GM21737 (cell line): ENCODE measurements around the gene FAM43A.
A peak's percentile ranks its signal among the peaks of the same experiment; 100 is the strongest.

ENCODE experiments used
- ATAC-seq: cut with Tn5 transposase; IDR thresholded peaks from one replicate; pipeline ENCODE4 v1.9.1; 2021; ENCODE audit warnings: mild to moderate bottlenecking, moderate library complexity; ENCODE audit not compliant: unreplicated experiment

Gene FAM43A, protein sequence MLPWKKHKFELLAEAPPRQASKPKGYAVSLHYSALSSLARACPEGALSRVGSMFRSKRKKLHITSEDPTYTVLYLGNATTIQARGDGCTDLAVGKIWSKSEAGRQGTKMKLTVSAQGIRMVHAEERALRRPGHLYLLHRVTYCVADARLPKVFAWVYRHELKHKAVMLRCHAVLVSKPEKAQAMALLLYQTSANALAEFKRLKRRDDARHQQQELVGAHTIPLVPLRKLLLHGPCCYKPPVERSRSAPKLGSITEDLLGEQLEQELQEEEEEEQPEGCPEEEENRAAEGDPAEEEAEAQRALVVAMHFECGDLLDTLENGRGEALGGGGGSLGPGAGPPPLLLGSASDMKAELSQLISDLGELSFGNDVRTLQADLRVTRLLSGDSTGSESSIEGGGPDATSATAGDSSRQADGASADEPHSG

DNA sequence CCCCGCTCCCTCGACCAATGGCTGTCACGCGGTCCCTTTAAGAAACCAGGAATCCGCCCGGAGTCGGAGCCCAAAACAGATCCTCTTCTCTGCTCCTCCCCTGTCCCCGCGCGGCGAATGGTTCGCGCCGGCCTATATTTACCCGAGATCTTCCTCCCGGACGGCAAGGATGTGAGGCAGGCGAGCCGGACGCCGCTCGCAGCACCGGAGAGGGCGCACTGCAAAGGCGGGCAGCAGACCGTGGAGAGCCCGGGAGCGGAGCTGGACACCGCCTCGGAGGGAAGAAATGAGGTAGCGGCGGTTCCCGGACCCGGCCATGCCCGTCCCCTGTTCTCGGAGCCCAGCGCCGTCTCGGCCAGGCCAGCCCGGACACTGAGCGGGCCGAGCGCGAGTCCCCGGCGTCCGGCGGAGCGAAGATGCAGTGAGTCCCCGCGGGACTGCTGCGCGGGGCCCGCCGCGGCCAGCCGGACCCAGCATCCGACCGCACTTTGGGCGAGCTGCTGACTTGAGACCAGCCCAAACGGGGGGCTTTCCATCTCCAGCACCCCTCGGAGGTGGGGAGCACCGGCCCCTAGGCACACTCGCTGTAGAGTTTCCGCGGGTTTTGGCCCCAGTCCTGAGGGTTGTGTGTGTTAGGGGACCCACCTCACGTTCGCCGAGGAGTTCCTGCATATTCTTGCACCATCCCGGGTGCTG lies at the start of gene FAM43A:
FAM43A (plus strand) TSS at position 166 of the 696 bp plus-strand sequence. CDS start 944 bp downstream, outside the sequence.
- peak; percentile 42 for ATAC-seq

DNA sequence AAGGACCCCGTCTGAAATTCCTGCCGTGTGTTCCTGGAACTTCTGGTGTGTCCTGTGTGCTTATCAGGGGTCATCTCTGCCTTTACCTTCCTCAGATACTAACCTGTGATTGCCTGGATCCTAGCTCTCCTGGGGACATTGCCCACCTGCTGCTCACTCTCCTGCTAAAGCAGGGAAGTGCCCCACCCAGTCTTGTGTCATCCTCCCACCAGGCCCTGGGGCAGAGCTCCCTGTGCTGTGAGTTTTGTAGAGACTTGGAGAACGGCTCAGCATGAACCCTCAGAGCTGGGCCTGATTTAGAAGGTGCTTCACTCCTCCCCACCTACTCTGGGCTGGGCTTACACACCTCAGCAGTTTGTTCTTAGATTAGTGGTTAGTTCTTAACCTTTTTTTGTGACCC lies 48.6 kb upstream of the FAM43A start:
- ATAC-seq = no peak

DNA sequence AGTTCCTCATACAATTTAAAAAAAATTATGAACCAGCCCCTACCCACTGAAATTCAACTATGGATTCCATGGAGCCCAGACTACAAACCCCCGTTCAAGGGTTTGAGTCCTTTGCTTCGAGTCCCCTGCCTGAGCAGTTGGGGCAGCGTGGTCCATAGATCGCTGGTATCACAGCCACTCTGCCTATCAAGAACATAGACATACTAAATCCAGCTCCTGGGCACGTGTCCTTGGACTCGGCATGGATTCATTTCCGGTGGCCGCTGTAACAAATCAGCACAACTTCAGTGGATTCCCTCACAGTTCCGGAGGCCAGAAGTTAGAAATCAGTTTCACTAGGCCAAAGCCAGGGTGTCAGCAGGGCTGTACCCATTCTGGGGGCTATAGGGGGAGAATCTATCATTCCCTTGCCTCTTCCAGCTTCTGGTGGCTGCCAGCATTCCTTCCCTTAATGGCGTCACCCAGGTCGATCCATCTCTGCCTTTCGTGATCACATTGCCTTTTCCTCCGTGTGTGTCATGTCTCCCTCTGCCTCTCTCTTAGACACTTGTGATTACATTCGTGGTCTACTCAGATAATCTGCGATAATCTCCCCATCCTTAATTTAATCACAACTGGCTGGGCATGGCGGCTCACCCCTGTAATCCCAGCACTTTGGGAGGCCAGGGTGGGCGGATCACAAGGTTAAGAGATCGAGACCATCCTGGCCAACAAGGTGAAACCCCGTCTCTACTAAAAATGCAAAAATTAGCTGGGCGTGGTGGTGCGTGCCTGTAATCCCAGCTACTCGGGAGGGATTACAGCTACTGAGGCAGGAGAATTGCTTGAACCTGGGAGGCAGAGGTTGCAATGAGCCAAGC lies 47.9 kb upstream of the FAM43A start:
- no peak for ATAC-seq

DNA sequence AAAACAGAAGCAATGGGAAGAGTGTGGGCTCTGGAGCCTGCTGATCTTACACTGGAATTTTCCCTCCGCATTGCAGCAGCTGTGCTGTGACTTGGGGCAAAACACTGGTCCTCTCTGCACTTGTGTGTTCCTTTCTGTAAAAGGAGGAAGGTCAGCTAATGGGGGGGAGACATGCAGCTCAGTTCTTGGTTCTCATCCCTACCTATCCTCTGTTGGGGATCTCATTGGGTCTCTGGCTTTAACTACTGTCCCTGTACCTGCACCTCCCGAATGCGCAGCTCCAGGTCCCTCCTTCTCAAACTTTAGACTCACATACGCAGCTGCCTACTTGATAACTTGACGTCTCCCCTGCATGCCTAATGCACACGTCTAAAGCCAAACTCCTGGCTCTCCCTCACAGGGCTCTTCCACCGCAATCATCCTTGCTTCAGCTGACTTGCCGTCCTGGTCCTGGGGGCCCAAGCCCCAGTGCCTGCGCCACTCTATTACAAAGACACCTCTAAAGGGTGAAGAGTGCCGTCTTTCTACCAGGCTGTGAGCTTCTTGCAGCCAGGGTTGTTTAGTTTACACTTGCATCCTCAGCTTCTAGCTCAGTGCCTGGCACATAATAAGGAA lies 46.6 kb upstream of the FAM43A start:
- no peak for ATAC-seq

DNA sequence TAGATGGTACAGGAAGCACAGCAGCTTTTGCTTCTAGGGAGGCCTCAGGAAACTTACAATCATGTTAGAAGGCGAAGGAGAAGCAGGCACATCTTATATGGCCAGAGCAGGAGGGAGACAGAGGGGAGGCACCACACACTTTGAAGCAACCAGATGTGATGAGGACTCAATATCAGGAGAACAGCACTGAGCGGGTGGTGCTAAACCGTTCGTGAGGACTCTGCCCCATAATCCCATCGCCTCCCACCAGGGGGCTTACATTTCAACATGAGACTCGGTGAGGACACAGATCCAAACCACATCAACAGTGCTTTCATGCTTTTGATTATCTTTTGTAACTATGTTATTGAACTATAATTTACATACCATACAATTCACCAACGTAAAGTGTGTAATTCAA lies 44.9 kb upstream of the FAM43A start:
- no peak for ATAC-seq

DNA sequence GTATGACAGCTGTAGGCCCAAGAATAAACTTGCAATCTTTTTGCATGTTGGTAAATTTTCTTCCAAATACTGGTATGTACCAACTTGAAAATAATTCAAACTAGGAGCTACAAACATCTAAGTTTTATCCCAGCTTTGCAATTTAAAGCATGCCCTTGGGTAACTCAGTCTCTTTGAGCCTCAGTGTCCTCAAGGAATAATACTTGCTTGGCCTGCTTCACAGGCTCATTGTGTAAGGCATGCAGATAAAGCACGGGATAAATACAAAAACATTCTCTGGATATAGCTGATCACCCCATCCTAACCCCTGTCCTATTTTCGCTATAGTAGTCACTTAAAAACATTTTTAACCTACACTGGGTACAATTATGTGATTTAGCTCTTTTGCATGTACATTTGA lies 42.9 kb upstream of the FAM43A start:
- no peak for ATAC-seq

DNA sequence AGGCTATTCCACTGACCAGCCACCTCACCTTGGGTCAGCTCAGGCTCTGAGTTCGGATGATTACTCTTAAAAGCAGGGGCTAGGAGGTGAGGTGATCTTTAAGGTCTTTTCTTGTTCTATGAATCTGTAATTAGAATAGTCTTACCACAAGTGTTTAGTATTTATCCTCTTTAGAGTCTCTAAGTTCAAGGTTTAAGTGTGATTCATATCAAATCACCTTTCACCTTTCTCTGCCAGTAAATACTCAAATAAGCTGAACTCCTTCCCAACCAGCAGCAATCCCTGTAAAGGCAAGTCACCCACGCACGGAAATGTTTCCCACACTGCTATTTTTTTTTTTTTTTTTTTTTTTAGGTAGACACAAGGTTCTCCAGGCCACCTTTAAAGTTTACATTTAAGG lies 37.9 kb upstream of the FAM43A start:
- ATAC-seq = no peak

DNA sequence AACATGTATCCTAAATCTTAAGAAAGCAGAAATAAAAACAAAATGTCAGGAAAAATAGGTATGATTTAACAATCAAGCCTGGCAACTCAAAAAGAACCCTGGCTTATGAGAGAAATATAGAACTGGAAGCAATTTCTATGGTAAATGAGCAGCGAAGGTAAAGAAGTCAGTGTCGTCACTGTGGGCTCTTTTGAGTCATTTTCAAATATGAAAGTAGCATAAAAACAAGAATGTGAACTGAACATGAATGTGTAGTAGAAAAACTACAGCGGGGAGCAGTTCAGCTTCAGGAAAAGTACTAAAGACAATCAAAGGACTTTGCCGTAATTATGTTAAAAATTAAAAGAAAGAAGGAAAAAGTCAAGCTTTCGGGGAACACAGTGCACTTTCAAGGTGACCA lies 31.2 kb upstream of the FAM43A start:
- ATAC-seq = peak; percentile 76

DNA sequence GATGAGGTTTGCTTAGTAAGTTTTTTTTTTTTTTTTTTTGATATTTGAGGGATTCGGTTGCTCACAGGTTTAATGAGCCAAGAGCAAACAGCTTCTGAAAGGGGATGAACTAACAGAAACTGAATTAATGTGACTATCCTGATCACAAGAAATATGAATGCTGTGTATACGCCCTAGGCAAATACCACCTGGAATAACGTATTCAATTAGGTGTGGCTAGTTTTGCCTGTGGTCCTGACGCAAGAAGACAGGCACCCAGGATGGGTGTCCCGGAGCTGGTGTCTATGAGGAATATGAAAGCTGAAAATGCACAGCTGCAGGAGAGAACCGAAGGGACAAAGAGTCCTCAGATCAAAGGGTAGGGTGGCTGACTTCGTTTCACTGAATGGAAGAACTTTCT lies 28.2 kb upstream of the FAM43A start:
- ATAC-seq = no peak

DNA sequence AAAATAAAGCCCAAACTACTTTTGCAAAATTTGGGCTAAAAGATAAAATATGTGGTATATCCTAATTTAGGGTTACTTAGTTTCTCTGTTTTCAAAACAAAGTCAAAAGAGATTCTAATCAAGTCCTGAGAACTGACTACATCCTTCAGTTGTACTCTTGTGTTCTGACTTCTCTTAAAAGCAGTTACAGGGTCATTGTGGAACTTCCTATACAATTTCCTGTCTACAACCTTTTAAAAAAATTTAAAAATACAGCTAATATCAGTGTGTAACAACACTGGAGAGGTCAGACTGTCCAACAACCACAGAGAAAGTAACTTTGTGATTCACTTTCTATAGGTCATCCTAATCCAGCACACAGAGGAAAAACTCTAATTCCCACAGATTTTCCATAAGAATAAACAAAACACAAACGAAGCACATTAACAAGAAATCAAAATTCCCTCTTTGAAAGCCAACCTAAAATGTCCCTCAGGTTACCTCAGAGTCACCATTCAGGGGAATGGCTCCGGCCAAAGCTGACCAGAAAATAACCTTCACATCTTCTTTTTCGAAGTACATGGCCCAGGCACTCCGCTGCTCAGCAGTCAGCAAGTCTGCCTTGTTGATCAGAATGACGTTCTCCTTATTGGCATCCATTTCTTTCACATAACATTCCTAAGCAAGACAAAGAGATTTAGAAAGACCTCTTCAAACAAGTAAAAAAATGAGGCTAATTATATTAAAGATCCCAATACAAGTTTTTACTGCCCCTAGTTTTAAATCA lies 27.0 kb upstream of the FAM43A start:
- ATAC-seq = no peak

DNA sequence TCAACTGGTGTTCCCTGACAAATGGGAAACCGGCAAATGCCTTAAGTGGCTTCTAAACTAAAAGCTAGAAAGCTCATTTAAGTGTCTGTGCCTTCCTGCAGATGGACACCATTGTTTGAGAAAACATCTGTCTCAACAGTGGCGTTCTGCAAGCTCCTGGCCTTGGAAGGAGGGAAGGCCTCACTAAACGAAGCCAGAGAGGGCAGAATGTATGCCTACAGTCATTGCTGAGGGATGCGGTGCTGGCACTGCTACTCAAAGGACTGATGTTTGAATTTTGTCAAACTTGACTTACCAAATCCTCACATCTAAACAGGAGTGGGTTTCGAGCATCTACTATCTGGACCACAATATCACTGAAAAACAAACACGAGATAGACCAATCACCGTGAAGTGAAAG lies 25.9 kb upstream of the FAM43A start:
- no peak for ATAC-seq

DNA sequence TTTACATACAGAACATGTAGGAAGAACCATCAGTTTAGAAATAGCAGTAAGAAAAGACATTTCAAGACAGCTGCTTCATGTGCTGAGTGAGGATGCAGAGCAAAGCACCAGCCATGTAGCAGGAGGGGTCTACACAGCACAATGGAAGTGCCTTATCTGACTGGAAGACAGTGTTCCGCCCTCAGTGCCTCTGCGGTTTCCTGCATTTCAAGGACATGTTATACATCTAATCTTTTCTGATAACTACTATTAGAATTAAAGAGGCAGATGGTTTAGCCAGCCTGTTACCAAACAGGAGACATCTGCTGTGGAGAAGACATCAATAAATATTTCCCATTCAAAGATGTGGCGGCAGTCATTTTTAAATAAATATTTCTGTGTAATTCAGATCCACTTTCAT lies 24.3 kb upstream of the FAM43A start:
- ATAC-seq = no peak

DNA sequence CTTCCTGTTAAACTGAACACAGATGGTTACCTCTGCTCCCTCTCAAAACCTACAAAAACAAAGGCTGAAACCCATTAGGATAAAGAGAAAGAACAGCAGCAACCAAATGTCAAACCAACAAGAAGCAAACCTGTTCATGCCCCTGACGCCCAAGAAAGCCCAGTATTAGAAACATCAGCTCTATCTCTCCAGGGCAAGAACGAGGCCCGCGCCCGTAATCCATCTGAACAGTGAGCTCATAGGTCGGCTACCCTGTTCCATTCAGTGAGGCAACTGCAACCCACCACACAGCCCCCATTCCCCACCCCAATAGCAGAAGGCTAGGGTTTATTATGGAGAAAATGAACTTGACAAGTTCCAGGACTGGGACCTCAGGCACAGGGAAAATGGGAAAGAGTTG lies 23.7 kb upstream of the FAM43A start:
- no peak for ATAC-seq

DNA sequence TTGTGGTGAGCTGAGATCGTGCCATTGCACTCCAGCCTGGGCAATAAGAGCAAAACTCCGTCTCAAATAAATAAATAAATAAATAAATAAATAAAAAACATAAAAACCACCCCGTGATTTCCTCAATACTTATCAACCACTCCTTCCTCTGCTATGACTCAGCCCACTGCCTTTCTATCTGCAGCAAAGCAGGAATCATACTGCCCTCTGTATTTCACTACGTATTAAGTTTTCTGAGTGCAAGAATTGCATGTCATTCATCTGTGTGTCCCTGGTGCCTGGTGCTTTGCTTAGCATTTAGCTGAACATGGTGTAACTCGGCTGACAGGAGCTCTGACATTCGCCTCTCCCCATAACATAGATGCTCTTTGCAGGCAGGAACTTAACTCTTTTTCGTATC lies 20.8 kb upstream of the FAM43A start:
- ATAC-seq = no peak

DNA sequence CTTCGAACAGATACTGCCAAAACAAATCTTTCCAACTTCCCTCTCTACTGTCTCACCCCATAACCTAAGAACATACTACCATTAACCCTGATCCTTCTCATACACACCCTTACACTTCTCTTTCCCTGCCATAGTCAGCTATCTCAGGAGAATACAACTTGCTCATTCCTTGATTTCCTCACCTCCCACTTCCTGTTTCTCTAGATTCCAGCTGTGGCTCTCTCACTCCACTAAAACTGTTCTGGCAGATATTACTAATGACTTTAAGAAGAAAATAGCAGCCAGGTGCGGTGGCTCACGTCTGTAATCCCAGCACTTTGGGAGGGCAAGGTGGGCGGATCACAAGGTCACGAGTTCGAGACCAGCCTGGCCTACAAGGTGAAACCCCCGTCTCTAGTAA lies 18.3 kb upstream of the FAM43A start:
- no peak for ATAC-seq

DNA sequence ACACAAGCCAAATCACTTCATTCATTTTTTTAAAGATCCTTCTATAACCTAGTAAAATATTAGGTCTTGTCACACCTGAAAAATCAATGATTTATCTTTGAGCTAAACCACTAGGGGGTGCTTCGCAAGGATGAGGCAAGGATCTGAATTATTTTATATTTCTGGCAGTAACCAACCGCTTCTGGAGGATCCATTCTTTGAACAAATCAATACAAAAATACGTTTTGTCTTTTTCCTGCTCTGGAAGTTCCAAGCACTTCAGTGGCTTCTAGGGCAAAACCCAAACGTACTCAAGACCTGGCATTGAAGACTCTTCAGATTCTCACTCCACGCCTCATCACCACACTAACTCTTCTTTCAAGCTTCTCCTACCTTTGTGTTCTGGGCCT lies 14.2 kb upstream of the FAM43A start:
- peak; percentile 16 for ATAC-seq

DNA sequence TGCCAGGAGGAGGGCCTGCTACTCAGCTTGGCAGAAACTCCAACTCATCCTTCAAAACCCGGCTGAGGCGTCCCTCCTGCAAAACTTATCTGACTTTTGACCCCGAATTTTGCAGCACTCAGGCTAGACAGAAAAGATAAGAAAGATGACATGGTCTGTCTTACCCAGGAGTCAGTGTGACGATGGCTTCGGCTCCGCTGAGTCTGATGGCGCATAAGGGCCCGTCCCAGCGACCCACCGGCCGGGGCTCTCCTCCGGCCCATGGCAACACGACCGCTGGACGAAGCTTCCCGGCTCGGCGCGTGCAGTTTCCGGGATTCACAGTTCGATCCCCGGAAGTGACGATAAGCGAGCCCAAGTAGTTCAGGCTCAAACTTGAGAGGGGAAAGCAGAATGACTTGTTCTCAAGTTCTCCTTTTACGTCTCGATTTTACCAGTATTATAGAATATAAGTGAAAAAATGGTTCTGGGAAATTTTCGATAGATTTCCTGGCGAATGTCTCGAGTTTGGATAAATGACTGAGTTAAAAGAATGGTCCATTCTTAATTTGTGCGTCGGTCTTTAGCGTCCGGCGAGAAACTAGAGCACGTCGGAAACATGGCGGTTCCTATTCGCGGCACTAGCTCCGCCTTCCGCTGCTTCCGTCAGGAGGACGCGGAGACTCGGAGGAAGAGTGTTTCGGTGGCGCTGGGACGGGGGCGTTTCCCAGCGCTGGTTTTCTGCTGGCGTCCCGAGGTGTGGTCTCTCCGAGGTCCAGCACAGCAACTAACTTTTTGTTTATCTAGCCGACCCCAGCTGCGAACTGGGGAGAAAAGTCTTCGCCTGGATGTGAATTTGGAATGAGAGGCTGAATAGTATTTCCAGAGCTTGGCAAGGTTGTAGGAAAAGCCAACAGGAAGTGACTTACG lies 13.5 kb upstream of the FAM43A start, which contains the start of gene LSG1:
LSG1 (minus strand) TSS at position 292 of the 909 bp plus-strand sequence; CDS start at position 263, 29 bp downstream.
- peak; percentile 80 for ATAC-seq

DNA sequence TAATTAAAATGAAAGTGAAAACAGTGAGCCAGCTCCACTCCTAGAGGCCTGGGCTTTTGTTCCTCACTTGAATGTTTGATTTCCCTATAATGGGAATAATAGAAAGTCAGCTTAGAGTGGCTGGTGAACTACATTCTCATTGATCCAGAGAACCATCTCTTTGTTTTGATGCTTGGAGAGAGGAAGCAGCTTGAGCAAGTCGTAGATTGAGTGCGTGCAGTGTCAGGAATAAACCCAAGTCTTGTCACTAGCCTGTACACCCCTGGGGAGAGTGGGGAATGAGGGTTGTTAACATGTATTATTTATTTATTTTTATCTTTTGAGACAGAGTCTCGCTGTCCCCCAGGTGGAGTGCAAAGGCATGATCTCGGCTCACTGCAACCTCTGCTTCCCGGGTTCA lies 12.8 kb upstream of the FAM43A start:
- no peak for ATAC-seq

DNA sequence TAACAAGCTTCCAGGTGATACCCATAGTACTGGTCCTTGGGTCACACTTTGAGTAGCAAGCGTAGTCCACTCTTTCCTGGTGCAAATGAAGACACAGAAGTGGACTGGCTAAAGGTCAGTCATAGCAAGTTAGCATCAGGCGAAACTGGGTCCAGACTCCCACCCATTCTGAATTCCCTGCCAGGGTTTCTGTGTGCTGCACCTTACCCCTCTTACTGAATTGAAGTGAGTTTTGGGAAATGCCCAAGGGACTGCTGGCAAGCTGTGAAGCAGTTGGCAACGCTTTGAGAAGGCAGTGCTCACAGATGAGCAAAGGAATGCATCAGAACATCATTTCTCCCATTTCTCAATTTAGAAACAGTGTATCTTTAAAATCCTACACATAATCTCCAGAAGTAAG lies 11.9 kb upstream of the FAM43A start:
- no peak for ATAC-seq
